Transverse colon (tissue), 4 donors: Measurements from ENCODE around the gene METTL9. TPM values are rescaled to one million over a fixed set of nuclear protein-coding genes. Genes with fewer than 3 reads are reported as not detected.
A peak's percentile ranks its signal among the peaks of the same experiment; 100 is the strongest.
"Not testable (repeated sequence)": the region's sequence is repeated elsewhere in the genome, so short reads cannot be mapped to it uniquely, and the experiment has no call there.

ENCODE experiments used
- DNase-seq: peaks from one replicate; pipeline ENCODE4 v3.0.0-alpha.2; 2019
- H3K27ac ChIP-seq, 4 donors: fragments of 200-600 bp; sonication (generic); 2 replicates each; pipeline ENCODE4 v1.5.1; 2016 to 2018; ENCODE audit warnings: inconsistent platforms in 4 of 4
- H3K27me3 ChIP-seq: fragments of 200-600 bp; sonication (generic); 2 replicates; pipeline ENCODE4 v1.5.1; 2017; ENCODE audit warnings: inconsistent platforms
- H3K36me3 ChIP-seq, 4 donors: fragments of 200-600 bp; sonication (generic); 2 replicates each; pipeline ENCODE4 v1.5.1; 2017 to 2019; ENCODE audit warnings: inconsistent platforms in 4 of 4
- H3K4me1 ChIP-seq, 4 donors: fragments of 200-600 bp; sonication (generic); 2 replicates each; pipeline ENCODE4 v1.5.1; 2017 to 2020; ENCODE audit warnings: inconsistent platforms in 4 of 4
- H3K4me3 ChIP-seq, 4 donors: fragments of 200-600 bp; sonication (generic); 1 replicate in 1 of 4; 2 replicates in 3 of 4; pipeline versions ENCODE4 v1.5.1 to v1.6.1; 2017 to 2019; ENCODE audit warnings: inconsistent platforms in 4 of 4
- H3K9me3 ChIP-seq, 2 donors: fragments of 200-600 bp; sonication (generic); 2 replicates each; pipeline ENCODE4 v1.5.1; 2017 to 2019; ENCODE audit warnings: inconsistent platforms in 2 of 2
- CTCF ChIP-seq, 5 experiments: fragments of 200-600 bp in 3 of 5; fragments of 450-650 bp in 2 of 5; sonication (generic) in 3 of 5; IDR thresholded peaks; 1 replicate in 2 of 5; 2 replicates in 3 of 5; pipeline ENCODE4 v1.5.1; 2016 to 2017; ENCODE audit warnings: antibody characterized with exemption in 5 of 5, inconsistent platforms in 3 of 5, mild to moderate bottlenecking in 2 of 5, moderate library complexity in 1 of 5
- EP300 ChIP-seq: sonication (generic); formaldehyde crosslinking; IDR thresholded peaks from one replicate; pipeline ENCODE4 v1.6.1; 2017; ENCODE audit warnings: antibody characterized with exemption, low read depth
- POLR2A ChIP-seq: fragments of 450-650 bp; IDR thresholded peaks from one replicate; pipeline ENCODE4 v1.6.1; 2016; ENCODE audit warnings: antibody characterized with exemption, mild to moderate bottlenecking, moderate library complexity
- POLR2AphosphoS5 ChIP-seq, 3 donors: sonication (generic); formaldehyde crosslinking; IDR thresholded peaks; one replicate each; pipeline ENCODE4 v1.6.1; 2016; ENCODE audit warnings: antibody characterized with exemption in 3 of 3
- WGBS, 2 donors: methylation state at CpG; one replicate each; pipeline ENCODE4 v1.1.5; 2018; ENCODE audit warnings: low coverage in 1 of 2; 5-methylcytosine and 5-hydroxymethylcytosine counted together
- in situ Hi-C, 4 donors: fragments of 200-750 bp; cut with MboI; loops; one replicate each; pipeline versions ENCODE4 v1.15.0 to v1.15.1; 2017; ENCODE audit warnings: low sequenced_read_pairs in 3 of 4, low pct_ligation_motif_present in 1 of 4, low pct_unique_long_range_greater_than_20kb in 1 of 4
- intact Hi-C: fragments of 100-400 bp; cut with DNase I; formaldehyde crosslinking; loops from one replicate; pipeline ENCODE4 v1.15.1; 2023; ENCODE audit warnings: low total_unique reads
- total RNA-seq, 4 donors: library from RNA; depleted of rRNA; stranded (reverse); fragments of >200 nt; gene quantifications; one replicate each; pipeline ENCODE4 v1.1.0, GENCODE V29; 2016

The METTL9 gene
- total RNA-seq, 4 donors from 2014 or later = 41.9 to 116 (median 67.5) TPM

DNA sequence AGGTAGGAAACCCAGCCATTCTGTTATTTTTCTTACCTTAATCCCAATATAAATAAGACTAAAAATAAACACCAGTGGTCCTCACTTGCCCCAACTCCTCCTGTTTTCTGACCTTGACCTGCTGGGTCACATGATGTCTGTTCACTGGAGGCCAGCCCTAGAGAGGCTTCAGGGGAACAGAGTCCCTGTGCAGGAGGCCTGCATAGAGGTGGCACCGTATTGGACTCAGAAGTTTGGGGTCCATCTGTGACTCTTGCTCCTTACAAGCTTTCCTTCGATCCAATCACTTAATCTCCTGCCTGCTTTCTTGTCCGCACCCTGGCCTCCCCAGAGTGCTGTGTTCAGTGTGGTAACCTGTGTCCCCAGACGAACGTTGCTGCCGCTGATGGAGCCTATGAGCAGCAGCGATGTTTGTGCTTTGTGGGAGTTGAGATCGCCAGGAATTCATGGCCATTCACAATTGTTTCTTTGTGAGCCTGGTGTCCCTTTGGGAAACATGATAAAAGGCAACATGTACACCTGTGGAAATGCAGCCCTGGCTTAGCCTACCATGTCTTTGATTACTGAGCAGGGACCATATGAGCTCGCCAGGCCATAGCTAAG, 48.3 kb downstream of the METTL9 start:
- H3K27ac ChIP-seq = peak overlapping the region; percentile 2 to 64 (median 60)
- H3K4me1 ChIP-seq = peaks cover 4 to 23% (median 14%) of the 10 kb centered on the region in 4 donors
- no peaks in the 10 kb centered on the region for H3K36me3 ChIP-seq
- 60 to 82% methylated on average over 1 to 9 of the region's 9 CpGs for WGBS, 2 donors
- in situ Hi-C loops = loop anchor here in 1 of 4 donors (10.0 kb wide), 1 partner anchor 53 kb away; the partner anchor contains the start of gene METTL9
- TF ChIP-seq CTCF (IDR thresholded peaks at IDR 0.05) = no peak
- TF ChIP-seq POLR2A = no peak
- TF ChIP-seq POLR2AphosphoS5 (IDR thresholded peaks at IDR 0.05) = no peak
- no peak for TF ChIP-seq EP300
- no peak overlapping the region for H3K4me3 ChIP-seq
- no peaks in the 10 kb centered on the region for H3K27me3 ChIP-seq
- no peaks in the 10 kb centered on the region for H3K9me3 ChIP-seq
- no peak for DNase-seq
- intact Hi-C loops = loop anchor here (10.0 kb wide), 1 partner anchor 63 kb away; no protein-coding TSS in a partner anchor

DNA sequence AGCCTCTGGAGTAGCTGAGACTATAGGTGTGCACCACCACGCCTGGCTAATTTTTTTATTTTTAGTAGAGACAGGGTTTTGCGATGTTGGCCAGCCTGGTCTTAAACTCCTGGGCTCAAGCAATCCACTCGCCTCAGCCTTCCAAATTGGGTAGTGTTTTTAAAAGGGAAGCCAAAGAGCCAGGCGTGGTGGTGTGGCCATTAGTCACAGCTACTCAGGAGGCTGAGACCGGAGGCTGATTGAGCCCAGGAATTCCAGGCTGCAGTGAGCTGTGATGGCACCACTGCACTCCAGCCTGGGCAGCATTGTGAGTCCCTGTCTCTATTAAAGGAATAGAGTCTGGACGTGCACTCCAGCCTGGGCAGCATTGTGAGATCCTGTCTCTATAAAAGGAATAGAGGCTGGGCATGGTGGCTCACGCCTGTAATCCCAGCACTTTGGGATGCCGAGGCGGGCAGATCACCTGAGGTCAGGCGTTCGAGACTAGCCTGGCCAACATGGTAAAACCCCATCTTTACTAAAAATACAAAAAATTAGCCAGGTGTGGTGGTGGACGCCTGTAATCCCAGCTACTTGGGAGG, 50.5 kb downstream of the METTL9 start:
- WGBS, 2 donors = 95% methylated on average over 12 of the region's 12 CpGs; no CpG with 5 or more reads in 1 of the 2 donors
- in situ Hi-C loops = loop anchor here in 1 of 4 donors (10.0 kb wide), 1 partner anchor 55 kb away; the partner anchor contains the start of gene METTL9

DNA sequence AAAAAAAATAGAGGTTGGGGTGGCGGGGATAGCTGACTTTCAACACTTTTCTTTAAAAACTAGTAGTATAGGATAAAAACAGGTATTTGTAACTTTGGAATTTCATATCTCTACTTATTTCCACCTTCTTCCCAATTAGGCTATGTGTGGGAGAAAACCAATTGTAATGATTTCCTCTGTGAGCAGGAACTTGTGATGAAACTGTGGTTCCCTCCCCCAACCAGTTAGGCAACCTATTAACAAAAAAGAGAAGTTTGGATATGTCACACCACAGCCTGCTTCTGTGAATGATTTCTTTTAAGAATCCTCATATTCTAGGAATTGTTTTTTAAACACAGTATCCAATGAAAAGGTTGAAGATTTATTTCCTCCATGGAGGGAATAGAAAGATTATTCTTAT, 51.1 kb downstream of the METTL9 start:
- 90 to 98% methylated on average over 1 of the region's 1 CpG for WGBS, 2 donors
- in situ Hi-C loops = no loop called here

More for the DNA sequence above, 50.5 kb downstream of the METTL9 start:
- not testable (repeated sequence) for H3K27me3 ChIP-seq, DNase-seq, H3K4me3 ChIP-seq, H3K9me3 ChIP-seq, H3K36me3 ChIP-seq, H3K27ac ChIP-seq
- H3K4me1 ChIP-seq = peaks cover 3 to 22% (median 11%) of the 10 kb centered on the region in 4 donors
- intact Hi-C loops = loop anchor here (10.0 kb wide), 1 partner anchor 65 kb away; no protein-coding TSS in a partner anchor

GRCh38 chr16:21651515-21651914, 52.1 kb downstream of the METTL9 start:
- H3K36me3 ChIP-seq = peaks cover 0 to 5% (median 0%) of the 10 kb centered on the region in 4 donors
- no peaks in the 10 kb centered on the region for H3K27me3 ChIP-seq
- in situ Hi-C loops = no loop called here
- H3K4me3 ChIP-seq = peak overlapping the region in 1 of 4 donors; percentile 5
- no peak for DNase-seq
- H3K4me1 ChIP-seq = peaks cover 0 to 6% (median 2%) of the 10 kb centered on the region in 4 donors
- peak overlapping the region in 1 of 4 donors; percentile 24 for H3K27ac ChIP-seq
- H3K9me3 ChIP-seq = no peaks in the 10 kb centered on the region
- WGBS, 2 donors = 90 to 94% methylated on average over 3 of the region's 3 CpGs
- intact Hi-C loops = no loop called here
- no peak for TF ChIP-seq POLR2A
- no peak for TF ChIP-seq POLR2AphosphoS5 (IDR thresholded peaks at IDR 0.05)
- TF ChIP-seq CTCF (IDR thresholded peaks at IDR 0.05) = no peak
- no peak for TF ChIP-seq EP300

More for the DNA sequence above, 51.1 kb downstream of the METTL9 start:
- Histone ChIP-seq H3K27ac (peak overlapping the region in 1 of 4 donors; percentile 24), H3K36me3 (peaks cover 0 to 2% (median 0%) of the 10 kb centered on the region in 4 donors), H3K4me3 (no peak overlapping the region), H3K27me3 (no peaks in the 10 kb centered on the region), H3K4me1 (peaks cover 0 to 16% (median 9%) of the 10 kb centered on the region in 4 donors), H3K9me3 (no peaks in the 10 kb centered on the region)
- intact Hi-C loops = no loop called here
- TF ChIP-seq EP300 (no peak), POLR2AphosphoS5 (IDR thresholded peaks at IDR 0.05) (no peak), POLR2A (no peak), CTCF (IDR thresholded peaks at IDR 0.05) (no peak)
- DNase-seq = no peak
